GM19240 (cell line): ENCODE results near the gene ZC3H11A.
"Not testable (repeated sequence)": the region's sequence is repeated elsewhere in the genome, so short reads cannot be mapped to it uniquely, and the experiment has no call there.

Source experiments
- DNase-seq: peaks from one replicate; pipeline ENCODE4 v3.0.0; 2011; ENCODE audit warnings: low spot score; ENCODE audit not compliant: insufficient read length

The ZC3H11A gene

GRCh38 chr1:203795441-203796235, at the start of gene ZC3H11A, which contains the start of gene ZBED6:
Gene ZC3H11A, plus strand, starts transcription at chr1:203795623. Its CDS starts 21,448 bp downstream, at chr1:203817071.
Gene ZBED6, plus strand, starts transcription at chr1:203795623. Its CDS starts 1,900 bp downstream, at chr1:203797523.
- peak; percentile 96 for DNase-seq

DNA sequence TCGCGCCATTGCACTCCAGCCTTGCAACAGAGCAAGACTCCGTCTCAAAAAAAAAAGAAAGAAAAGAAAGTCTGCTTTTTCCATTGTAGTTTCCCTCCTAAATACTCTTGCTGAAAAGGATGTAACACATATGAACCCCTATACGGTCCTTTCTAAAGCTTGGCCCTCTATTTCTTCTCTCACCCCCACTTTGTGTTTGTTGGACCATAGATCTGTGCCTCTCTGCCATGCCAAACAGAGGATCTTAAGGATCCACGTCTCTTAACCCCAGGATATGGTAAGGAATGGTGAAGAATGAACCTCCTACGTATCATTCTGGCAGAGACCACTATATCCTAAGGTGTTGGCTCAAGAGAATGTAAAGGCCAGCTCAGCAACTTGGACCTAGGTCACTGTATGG, 49.1 kb upstream of the ZC3H11A start:
- DNase-seq: no peak

DNA sequence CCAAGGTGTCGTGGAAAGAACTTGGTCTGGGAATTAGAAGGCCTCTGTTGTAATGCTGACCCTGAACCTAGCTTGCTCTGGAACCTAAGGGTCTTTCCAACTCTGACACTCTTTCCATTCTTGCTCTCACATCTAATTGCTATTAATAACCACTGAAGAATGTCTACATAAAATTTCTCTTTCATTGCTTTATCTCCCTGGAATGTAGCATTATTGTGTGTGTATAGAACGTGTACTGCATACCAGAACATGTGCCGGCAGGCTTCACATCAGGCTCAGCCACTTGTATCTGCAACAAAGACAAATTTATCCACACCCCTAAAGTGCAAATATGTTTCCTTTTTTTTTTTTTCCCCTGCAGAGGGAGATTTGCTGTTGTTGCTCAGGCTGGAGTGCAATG, 44.4 kb upstream of the ZC3H11A start:
- DNase-seq: no peak

DNA sequence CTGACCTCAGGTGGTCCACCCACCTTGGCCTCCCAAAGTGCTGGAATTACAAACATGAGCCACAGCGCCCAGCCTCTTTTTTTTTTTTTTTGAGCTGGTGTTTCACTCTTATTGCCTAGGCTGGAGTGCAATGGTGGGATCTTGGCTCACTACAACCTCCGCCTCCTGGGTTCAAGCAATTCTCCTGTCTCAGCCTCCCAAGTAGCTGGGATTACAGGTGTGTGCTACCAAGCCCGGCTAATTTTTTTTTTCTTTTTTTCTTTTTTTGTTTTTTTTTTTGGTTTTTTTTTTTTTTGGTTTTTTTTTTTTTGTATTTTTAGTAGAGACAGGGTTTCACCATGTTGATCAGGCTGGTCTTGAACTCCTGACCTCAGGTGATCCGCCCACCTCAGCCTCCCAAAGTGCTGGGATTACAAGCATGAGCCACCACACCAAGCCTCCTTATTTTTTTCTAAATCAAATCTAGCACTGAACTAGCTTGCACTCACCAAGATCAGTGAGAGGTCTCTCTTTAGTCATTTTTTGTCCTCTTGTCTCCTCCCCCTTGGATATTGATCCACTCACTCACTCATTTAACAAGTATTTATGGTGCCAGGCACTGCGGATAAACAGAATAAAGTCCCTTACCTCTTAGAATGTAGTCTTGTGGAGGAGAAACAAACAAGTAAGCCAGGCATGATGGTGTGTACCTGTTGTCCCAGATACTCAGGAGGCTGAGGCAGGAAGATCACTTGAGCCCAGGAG, 43.6 kb upstream of the ZC3H11A start:
- DNase-seq: not testable (repeated sequence)

DNA sequence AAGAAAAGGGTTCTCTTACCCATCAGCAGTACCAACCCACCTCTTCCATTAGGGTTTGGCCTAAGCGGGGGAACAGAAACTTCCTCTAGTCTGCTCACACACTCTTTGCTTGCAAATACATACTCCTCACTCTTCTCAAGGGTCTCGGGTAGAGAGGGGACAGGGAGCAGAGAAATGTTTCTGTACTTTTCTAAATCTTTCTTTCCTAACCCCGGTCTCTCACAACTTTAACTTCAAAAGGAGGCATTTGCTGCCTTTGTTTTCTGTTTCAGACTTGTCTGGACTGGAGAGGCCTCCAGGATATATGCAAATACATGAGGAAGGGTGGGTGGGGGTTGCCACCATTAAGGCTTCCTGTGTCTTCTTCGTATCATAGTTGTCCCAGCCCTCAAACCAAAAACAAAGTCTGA, 41.0 kb upstream of the ZC3H11A start:
- DNase-seq: no peak

- DNase-seq: no peak
These were observed 39.4 kb upstream of the ZC3H11A start for GRCh38 chr1:203756036-203756435.

- not testable (repeated sequence) for DNase-seq
These were observed 36.7 kb upstream of the ZC3H11A start for GRCh38 chr1:203758749-203759148.

GRCh38 chr1:203760506-203760905, 34.9 kb upstream of the ZC3H11A start:
- DNase-seq: no peak

- DNase-seq: not testable (repeated sequence)
These were observed 33.5 kb upstream of the ZC3H11A start for GRCh38 chr1:203761958-203762357.

GRCh38 chr1:203763505-203763904, 31.9 kb upstream of the ZC3H11A start:
- DNase-seq: no peak

DNA sequence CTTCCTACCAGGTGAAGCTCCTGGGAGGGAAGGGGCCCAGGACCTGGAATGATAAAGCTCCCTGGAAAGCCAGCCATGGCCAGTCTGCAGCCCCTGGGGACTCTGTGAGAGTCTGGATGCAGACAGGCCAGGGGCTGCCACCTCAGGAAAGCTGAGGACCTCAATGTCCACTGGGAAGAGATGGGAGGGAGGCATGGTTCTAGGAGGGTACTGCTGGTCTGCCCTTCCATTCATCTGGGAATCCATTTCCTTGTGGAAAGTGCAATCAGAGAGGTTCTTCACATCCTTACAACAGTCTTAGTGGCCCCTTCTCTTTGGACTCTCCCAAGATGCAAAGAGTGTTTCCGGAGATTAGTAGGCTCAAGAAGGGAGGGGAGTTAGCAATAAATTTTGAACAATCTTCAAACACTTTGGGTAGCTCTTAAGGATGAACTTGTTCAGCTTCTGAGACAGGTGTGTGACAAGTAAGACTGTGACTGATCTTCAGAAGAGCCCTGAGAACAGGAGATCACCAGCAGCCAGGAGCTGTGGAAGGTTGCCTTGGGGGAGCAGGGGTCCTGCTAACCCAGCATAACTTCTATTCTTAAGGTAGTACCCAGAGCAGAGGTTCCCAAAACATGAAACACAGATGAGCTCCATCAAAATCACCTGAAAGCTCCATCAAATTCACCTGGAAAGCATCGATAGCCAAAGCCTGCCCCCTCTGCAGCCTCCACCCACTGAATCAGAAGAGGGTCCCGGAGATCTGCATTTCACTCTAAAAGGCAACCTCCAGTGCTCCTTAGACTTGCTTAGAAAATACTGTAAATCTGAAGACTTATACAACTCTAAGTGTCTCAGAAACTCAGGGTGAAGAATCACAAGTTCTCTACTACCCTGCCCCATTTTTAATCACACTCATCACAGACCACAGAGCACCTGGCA, 31.1 kb upstream of the ZC3H11A start:
- DNase-seq: no peak

DNA sequence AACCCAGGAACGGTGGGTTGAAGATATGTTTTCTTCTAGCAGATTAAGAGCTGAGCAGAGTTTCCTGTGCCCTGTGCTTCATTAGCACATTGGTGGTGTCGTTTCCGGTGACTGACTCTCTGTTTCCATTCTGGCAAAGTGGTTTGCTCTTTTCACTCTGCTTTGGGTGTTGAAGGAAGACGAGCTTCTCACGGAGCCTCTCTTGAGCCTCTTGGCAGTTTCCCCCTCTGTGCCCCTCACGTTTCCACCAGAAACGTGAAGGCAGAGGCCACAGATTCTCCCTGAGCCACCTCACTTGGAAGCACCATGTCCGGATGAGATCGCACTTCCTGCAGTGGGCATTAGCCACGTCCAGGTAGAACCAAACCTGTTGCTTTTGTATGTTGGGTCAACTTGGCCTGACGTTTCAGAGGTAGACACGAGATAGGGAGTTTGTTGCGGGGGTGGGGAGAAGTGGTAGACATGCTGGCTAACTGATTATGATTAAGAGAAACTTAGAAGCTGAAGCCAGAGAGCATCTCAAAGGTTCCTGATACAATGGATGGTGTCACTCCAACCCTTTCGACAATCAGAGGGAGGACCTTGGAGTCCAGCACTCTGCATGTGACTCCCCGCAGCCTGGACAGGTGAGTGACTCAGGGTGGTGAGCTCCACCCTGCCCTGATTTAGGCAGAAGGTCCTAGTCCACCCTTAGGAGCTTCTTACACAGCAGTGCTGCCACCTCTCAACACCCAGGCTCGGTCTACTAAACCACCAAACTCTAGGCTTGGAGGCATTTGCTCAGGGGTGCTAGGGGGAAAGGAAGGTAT, 30.2 kb upstream of the ZC3H11A start, which contains the start of gene LAX1:
Gene LAX1 (plus strand): TSS at position 155 of the 809 bp plus-strand sequence. CDS start 383 bp downstream, at position 538.
- DNase-seq: no peak

DNA sequence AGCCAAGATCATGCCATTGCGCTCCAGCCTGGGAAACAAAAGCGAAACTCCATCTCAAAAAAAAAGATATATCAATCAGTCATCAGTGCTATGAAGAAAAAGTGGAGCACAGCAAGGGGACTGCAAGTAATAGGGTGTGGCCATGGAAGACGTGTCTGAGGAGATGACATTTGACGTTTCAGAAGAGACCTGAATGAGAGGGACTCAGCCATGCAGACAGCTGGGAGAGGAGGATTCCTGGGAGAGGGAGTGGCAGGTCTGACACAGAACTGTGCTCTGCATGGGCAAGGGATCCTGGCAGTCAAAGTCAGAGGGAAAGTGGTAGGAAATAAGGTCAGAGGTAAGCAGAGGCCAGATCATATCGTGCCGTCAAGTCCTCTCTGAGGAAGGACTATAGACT, 27.2 kb upstream of the ZC3H11A start:
- no peak for DNase-seq

DNA sequence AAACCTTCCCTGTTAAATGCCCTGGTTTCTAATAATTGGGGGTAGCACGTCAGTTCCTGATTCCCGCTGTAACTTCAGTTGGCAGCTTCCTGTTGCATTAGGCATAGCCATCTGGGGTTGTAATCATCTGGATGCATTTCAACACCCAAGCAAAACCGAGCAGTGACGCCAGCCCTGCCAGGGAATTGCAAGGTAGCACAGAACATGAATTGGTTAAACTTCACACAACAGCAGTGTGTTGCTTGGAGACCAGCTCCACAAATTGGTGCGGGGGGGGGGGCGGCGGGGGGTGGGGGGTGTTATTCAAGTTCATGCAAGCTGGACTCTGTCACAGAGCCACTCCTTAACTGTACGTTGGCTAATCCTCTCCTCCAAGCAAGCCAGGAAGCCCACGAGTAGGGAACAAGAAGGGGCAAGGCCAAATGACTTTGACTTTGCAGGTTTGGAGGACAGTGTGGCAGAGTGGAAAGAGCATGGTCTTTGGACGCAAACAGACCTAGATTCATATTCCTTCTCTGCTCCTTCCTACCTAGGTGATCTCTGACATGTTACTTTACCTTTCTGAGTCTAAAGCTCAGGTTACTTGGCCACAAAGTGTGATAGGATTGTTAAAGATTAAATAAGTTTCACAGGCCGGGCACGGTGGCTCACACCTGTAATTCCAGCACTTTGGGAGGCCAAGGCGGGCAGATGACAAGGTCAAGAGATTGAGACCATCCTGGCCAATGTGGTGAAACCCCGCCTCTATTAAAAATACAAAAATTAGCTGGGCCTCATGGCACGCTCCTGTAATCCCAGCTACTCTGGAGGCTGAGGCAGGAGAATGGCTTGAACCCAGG, 25.7 kb upstream of the ZC3H11A start:
- no peak for DNase-seq

DNA sequence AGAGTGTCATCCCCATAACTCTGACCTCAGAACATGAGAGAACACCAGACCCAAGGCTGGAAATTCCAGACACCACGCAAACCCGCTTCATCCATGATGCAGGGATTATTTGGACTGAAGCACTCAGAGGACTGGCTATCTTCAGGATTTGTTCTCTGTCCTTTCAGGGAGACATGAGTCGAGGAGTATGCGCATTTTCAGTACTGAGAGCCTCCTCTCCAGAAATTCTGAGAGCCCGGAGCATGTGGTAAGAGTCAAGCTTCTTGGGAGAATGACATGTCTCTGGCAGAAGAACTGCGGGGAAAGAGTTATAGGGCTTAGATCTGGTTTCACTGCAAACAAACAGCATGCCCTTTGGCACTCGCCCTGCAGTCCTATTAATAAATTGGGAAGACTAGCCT, 23.5 kb upstream of the ZC3H11A start:
- no peak for DNase-seq

- DNase-seq: no peak
These were observed 22.6 kb upstream of the ZC3H11A start for GRCh38 chr1:203772836-203773235.

- no peak for DNase-seq
These were observed 18.8 kb upstream of the ZC3H11A start for GRCh38 chr1:203776636-203777035.

- DNase-seq: no peak
These were observed 17.8 kb upstream of the ZC3H11A start for GRCh38 chr1:203777596-203777995.

DNA sequence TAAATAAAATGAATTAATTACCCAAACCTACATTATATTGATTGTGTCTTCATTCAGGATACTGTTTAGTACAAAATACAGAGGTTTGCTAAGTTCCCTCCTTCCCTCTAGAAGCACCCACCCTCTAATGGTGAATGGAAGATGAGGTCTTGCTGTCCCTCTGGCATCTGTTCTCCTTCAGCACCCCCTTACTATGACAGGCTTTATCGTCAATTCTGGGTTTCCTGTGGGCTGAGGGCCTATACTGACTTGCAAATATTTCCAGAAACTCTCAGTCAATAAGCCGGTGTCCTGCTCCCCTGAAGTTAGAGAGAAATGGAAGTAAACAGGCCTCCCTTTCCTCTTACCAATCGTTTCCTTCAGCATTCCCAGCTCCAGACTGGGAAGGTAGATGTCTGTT, 17.3 kb upstream of the ZC3H11A start:
- no peak for DNase-seq

- no peak for DNase-seq
These were observed 16.6 kb upstream of the ZC3H11A start for GRCh38 chr1:203778789-203779188.
